SK-N-SH (cell line): ENCODE results near the gene ARHGAP42.

Source experiments
- CTCF ChIP-seq: fragments of 200-600 bp; sonication (generic); IDR thresholded peaks from 2 replicates; pipeline ENCODE4 v1.6.1; 2017; ENCODE audit warnings: antibody characterized with exemption, mild to moderate bottlenecking, moderate library complexity
- EZH2phosphoT487 ChIP-seq: fragments of 200-600 bp; sonication (generic); IDR thresholded peaks from 2 replicates; pipeline ENCODE4 v1.6.1; 2017; ENCODE audit warnings: low read depth, mixed run types, mild to moderate bottlenecking, antibody characterized with exemption, moderate library complexity, borderline replicate concordance
- MAX ChIP-seq: IDR thresholded peaks from 2 replicates; pipeline ENCODE4 v1.4.0; 2012; ENCODE audit warnings: low read depth
- POLR2AphosphoS5 ChIP-seq: IDR thresholded peaks from 2 replicates; pipeline ENCODE4 v1.6.1; 2012; ENCODE audit warnings: low read depth, low read length
- REST ChIP-seq: IDR thresholded peaks from 2 replicates; pipeline ENCODE4 v1.6.1; 2012; ENCODE audit warnings: mild to moderate bottlenecking, low read depth, low read length, moderate library complexity
- SIN3A ChIP-seq: IDR thresholded peaks from 2 replicates; pipeline ENCODE4 v1.6.1; 2012; ENCODE audit warnings: low read depth, mild to moderate bottlenecking, low read length, moderate library complexity, borderline replicate concordance
- USF2 ChIP-seq: fragments of 150-350 bp; IDR thresholded peaks from 2 replicates; pipeline ENCODE4 v1.6.1; 2017; ENCODE audit warnings: antibody characterized with exemption, low read length, low read depth, borderline replicate concordance

- no peak for TF ChIP-seq EZH2phosphoT487
- no peak for TF ChIP-seq REST
- TF ChIP-seq POLR2AphosphoS5: no peak
- no peak for TF ChIP-seq SIN3A
- no peak for TF ChIP-seq CTCF
- TF ChIP-seq MAX: no peak
- no peak for TF ChIP-seq USF2
Measured at GRCh38 chr11:100942016-100942415, 254.9 kb downstream of the ARHGAP42 start.
